Suprapubic skin (tissue), 4 donors: ENCODE data around the gene MRPL39. TPM values are rescaled to one million over a fixed set of nuclear protein-coding genes. Genes with fewer than 3 reads are reported as not detected.
A peak's percentile ranks its signal among the peaks of the same experiment; 100 is the strongest.

Experiments
- DNase-seq, 2 donors: peaks; one replicate each; pipeline ENCODE4 v3.0.0-alpha.2; 2019; ENCODE audit warnings: low spot score in 2 of 2
- H3K27ac ChIP-seq: fragments of 200-600 bp; sonication (generic); one replicate; pipeline ENCODE4 v1.5.1; 2019
- H3K27me3 ChIP-seq: fragments of 200-600 bp; sonication (generic); one replicate; pipeline ENCODE4 v1.5.1; 2019
- H3K36me3 ChIP-seq: fragments of 200-600 bp; sonication (generic); one replicate; pipeline ENCODE4 v1.5.1; 2019
- H3K4me1 ChIP-seq: fragments of 200-600 bp; sonication (generic); one replicate; pipeline ENCODE4 v1.5.1; 2019
- H3K4me3 ChIP-seq: fragments of 200-600 bp; sonication (generic); one replicate; pipeline ENCODE4 v1.5.1; 2019; ENCODE audit warnings: mild to moderate bottlenecking
- H3K9me3 ChIP-seq: fragments of 200-600 bp; sonication (generic); one replicate; pipeline ENCODE4 v1.5.1; 2019
- CTCF ChIP-seq, 2 donors: fragments of 200-600 bp in 1 of 2; fragments of 450-650 bp in 1 of 2; sonication (generic) in 1 of 2; IDR thresholded peaks; one replicate each; pipeline ENCODE4 v1.5.1; 2016 to 2019; ENCODE audit warnings: antibody characterized with exemption in 2 of 2, mild to moderate bottlenecking in 1 of 2, moderate library complexity in 1 of 2
- EP300 ChIP-seq: sonication (generic); formaldehyde crosslinking; IDR thresholded peaks from one replicate; pipeline ENCODE4 v1.6.1; 2017; ENCODE audit warnings: antibody characterized with exemption
- POLR2A ChIP-seq, 2 donors: fragments of 450-650 bp; IDR thresholded peaks; one replicate each; pipeline ENCODE4 v1.6.1; 2017; ENCODE audit warnings: antibody characterized with exemption in 2 of 2, mild to moderate bottlenecking in 2 of 2, moderate library complexity in 2 of 2
- POLR2AphosphoS5 ChIP-seq, 3 donors: sonication (generic); formaldehyde crosslinking; IDR thresholded peaks; one replicate each; pipeline ENCODE4 v1.6.1; 2017; ENCODE audit warnings: antibody characterized with exemption in 3 of 3
- WGBS: methylation state at CpG from one replicate; pipeline ENCODE4 v1.1.5; 2018; 5-methylcytosine and 5-hydroxymethylcytosine counted together
- total RNA-seq, 4 donors: library from RNA; depleted of rRNA; stranded (reverse); fragments of >200 nt; gene quantifications; one replicate each; pipeline ENCODE4 v1.1.0, GENCODE V29; 2016

MRPL39 gene
- total RNA-seq, 4 donors from 2014 or later, result 21.4 to 28.7 (median 23.1) TPM

GRCh38 chr21:25638660-25639550 is 31.6 kb upstream of the MRPL39 start, which contains the start of gene JAM2:
Gene JAM2, plus strand, starts transcription at chr21:25639258. Its CDS starts 564 bp downstream, at chr21:25639822.
- peaks cover 9% of the 10 kb centered on the region for H3K27me3 ChIP-seq
- H3K36me3 ChIP-seq, result no peaks in the 10 kb centered on the region
- WGBS, result under 1% methylated on average over 23 of the region's 41 CpGs
- no peaks in the 10 kb centered on the region for H3K9me3 ChIP-seq
- DNase-seq, result peak in 1 of 2 donors; percentile 78
- TF ChIP-seq POLR2A (IDR thresholded peaks at IDR 0.05) (no peak), EP300 (no peak), POLR2AphosphoS5 (IDR thresholded peaks at IDR 0.05) (no peak), CTCF (IDR thresholded peaks at IDR 0.05) (no peak)
- peaks cover 23% of the 10 kb centered on the region for H3K4me1 ChIP-seq
- H3K27ac ChIP-seq, result peak within 1 kb of the TSS; percentile 79
- peak within 1 kb of the TSS; percentile 68 for H3K4me3 ChIP-seq

DNA sequence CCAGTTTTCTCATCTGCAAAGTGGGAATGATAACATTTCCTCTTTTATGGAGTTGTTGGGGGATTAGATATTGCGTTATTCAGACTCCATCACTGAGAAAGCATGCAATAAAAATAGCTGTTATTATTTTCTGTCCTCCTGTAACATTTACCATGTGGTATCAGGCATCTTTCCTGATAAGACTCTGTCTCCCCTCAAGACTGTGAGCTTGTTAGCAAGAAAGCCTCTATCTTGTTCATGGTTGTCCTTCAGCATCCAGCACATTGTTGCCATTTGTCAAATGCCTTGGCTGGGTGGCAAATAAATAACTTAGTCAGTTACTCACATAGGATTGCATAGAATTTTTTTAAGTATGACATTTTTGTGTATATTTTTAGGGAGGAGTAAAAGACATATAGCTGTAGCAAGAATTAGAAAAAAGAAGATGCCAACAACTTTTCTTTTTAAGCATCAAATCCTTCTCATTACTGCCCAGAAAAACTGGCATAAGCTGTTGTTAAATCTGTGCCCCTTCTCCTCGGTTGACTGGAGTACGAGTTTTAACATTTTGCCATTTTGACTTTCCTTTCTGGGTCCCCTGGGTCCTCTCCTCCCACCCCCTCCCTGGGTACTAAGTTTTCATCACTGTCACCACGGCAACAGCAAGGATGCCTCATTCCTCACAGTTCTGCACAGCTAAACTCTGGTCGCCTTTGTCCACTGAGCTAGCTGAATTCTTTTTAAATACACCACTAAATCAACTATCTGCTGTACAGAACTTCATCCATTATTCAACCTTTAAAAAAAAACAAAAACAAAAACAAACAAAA is 30.8 kb upstream of the MRPL39 start:
- no peaks in the 10 kb centered on the region for H3K36me3 ChIP-seq
- no peak for DNase-seq
- no peak for TF ChIP-seq POLR2A (IDR thresholded peaks at IDR 0.05)
- H3K4me1 ChIP-seq, result peaks cover 23% of the 10 kb centered on the region
- WGBS, result 50% methylated on average over 5 of the region's 5 CpGs
- H3K27ac ChIP-seq, result no peak overlapping the region
- no peaks in the 10 kb centered on the region for H3K9me3 ChIP-seq
- peaks cover 9% of the 10 kb centered on the region for H3K27me3 ChIP-seq
- peak overlapping the region; percentile 68 for H3K4me3 ChIP-seq

GRCh38 chr21:25636727-25637126 is 29.4 kb upstream of the MRPL39 start:
- peaks cover 23% of the 10 kb centered on the region for H3K4me1 ChIP-seq
- H3K4me3 ChIP-seq, result no peak overlapping the region
- 92% methylated on average over 2 of the region's 2 CpGs for WGBS
- TF ChIP-seq EP300 (no peak), CTCF (IDR thresholded peaks at IDR 0.05) (no peak), POLR2AphosphoS5 (IDR thresholded peaks at IDR 0.05) (no peak), POLR2A (IDR thresholded peaks at IDR 0.05) (no peak)
- H3K27me3 ChIP-seq, result peaks cover 9% of the 10 kb centered on the region
- no peak for DNase-seq
- H3K27ac ChIP-seq, result no peak overlapping the region
- H3K36me3 ChIP-seq, result no peaks in the 10 kb centered on the region
- no peaks in the 10 kb centered on the region for H3K9me3 ChIP-seq

GRCh38 chr21:25635310-25635709 is 28.0 kb upstream of the MRPL39 start:
- H3K4me1 ChIP-seq, result peaks cover 19% of the 10 kb centered on the region
- no peak for DNase-seq
- peaks cover 9% of the 10 kb centered on the region for H3K27me3 ChIP-seq
- H3K36me3 ChIP-seq, result no peaks in the 10 kb centered on the region
- 69% methylated on average over 8 of the region's 8 CpGs for WGBS
- no peak overlapping the region for H3K27ac ChIP-seq
- TF ChIP-seq POLR2A (IDR thresholded peaks at IDR 0.05) (no peak), EP300 (no peak), POLR2AphosphoS5 (IDR thresholded peaks at IDR 0.05) (no peak), CTCF (IDR thresholded peaks at IDR 0.05) (no peak)
- H3K9me3 ChIP-seq, result no peaks in the 10 kb centered on the region
- H3K4me3 ChIP-seq, result no peak overlapping the region

DNA sequence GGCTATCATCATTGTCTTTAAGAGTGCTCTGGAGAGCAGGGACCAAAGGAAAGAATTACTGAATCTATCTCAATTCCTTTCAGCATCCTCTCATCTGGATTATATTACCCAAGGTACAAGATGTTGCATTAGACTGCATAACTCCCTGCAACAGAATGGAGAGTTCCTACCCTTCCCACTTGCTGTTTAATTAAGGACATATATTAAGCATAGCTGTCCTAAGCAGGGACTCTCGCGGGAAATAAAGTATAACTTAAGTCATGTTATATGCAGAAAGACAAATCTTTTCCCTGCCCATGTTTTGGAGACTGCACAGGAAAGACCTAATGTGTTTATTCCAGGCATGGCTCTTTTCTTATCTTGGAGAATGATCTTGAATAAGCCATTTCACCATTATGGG is 25.0 kb upstream of the MRPL39 start:
- Histone ChIP-seq H3K27me3 (peaks cover 4% of the 10 kb centered on the region), H3K4me1 (no peaks in the 10 kb centered on the region), H3K36me3 (no peaks in the 10 kb centered on the region), H3K27ac (no peak overlapping the region), H3K4me3 (no peak overlapping the region), H3K9me3 (no peaks in the 10 kb centered on the region)
- DNase-seq, result no peak
- WGBS, result 90% methylated on average over 2 of the region's 2 CpGs
- TF ChIP-seq EP300 (no peak), CTCF (IDR thresholded peaks at IDR 0.05) (no peak), POLR2AphosphoS5 (IDR thresholded peaks at IDR 0.05) (no peak), POLR2A (IDR thresholded peaks at IDR 0.05) (no peak)
